Trophoblast cell (in vitro differentiated cells and primary cell): Measurements from ENCODE around the gene YIF1A.

Source experiments
- DNase-seq, 2 donors: peaks; one replicate each; pipeline ENCODE4 v3.0.0-alpha.2; 2016
- H2AFZ ChIP-seq: 2 replicates; pipeline ENCODE4 v1.6.1; 2013; ENCODE audit warnings: low read length, moderate library complexity, mild to moderate bottlenecking; ENCODE audit not compliant: insufficient read depth, poor library complexity
- H2AK5ac ChIP-seq: 2 replicates; pipeline ENCODE4 v1.6.1; 2013; ENCODE audit warnings: mild to moderate bottlenecking, low read length
- H2BK120ac ChIP-seq: 2 replicates; pipeline ENCODE4 v1.6.1; 2013; ENCODE audit warnings: low read length, mild to moderate bottlenecking, moderate library complexity; ENCODE audit not compliant: insufficient read depth, poor library complexity
- H2BK12ac ChIP-seq: 2 replicates; pipeline ENCODE4 v1.6.1; 2013; ENCODE audit warnings: mild to moderate bottlenecking, low read length, moderate library complexity
- H2BK5ac ChIP-seq: 2 replicates; pipeline ENCODE4 v1.6.1; 2013; ENCODE audit warnings: low read length, low read depth, moderate library complexity, mild to moderate bottlenecking; ENCODE audit not compliant: poor library complexity
- H3K14ac ChIP-seq: 2 replicates; pipeline ENCODE4 v1.6.1; 2013; ENCODE audit warnings: mild to moderate bottlenecking, low read length
- H3K18ac ChIP-seq: 2 replicates; pipeline ENCODE4 v1.6.1; 2013; ENCODE audit warnings: mild to moderate bottlenecking, low read length
- H3K23ac ChIP-seq: 2 replicates; pipeline ENCODE4 v1.6.1; 2013; ENCODE audit warnings: low read length
- H3K27ac ChIP-seq: 2 replicates; pipeline ENCODE4 v1.5.1; 2013; ENCODE audit warnings: low read depth, mild to moderate bottlenecking, inconsistent platforms, low read length, moderate library complexity
- H3K27me3 ChIP-seq: 2 replicates; pipeline ENCODE4 v1.6.1; 2013; ENCODE audit warnings: inconsistent platforms, mild to moderate bottlenecking, low read length, moderate library complexity; ENCODE audit not compliant: insufficient read depth
- H3K36me3 ChIP-seq, 2 experiments: 1 replicate in 1 of 2; 2 replicates in 1 of 2; pipeline ENCODE4 v1.6.1; 2013; ENCODE audit warnings: low read length in 2 of 2, mild to moderate bottlenecking in 2 of 2, moderate library complexity in 1 of 2; ENCODE audit not compliant: insufficient read depth in 2 of 2, control insufficient read depth in 1 of 2
- H3K4ac ChIP-seq: 2 replicates; pipeline ENCODE4 v1.6.1; 2013; ENCODE audit warnings: low read depth, mild to moderate bottlenecking, low read length, moderate library complexity
- H3K4me1 ChIP-seq, 2 experiments: 1 replicate in 1 of 2; 2 replicates in 1 of 2; pipeline ENCODE4 v1.6.1; 2013; ENCODE audit warnings: low read length in 2 of 2, mild to moderate bottlenecking in 2 of 2, moderate library complexity in 1 of 2; ENCODE audit not compliant: insufficient read depth in 2 of 2, control insufficient read depth in 1 of 2
- H3K4me2 ChIP-seq: 2 replicates; pipeline ENCODE4 v1.6.1; 2013; ENCODE audit warnings: inconsistent platforms, mild to moderate bottlenecking, low read length, moderate library complexity
- H3K4me3 ChIP-seq: 2 replicates; pipeline ENCODE4 v1.5.1; 2013; ENCODE audit warnings: mild to moderate bottlenecking, low read depth, low read length, inconsistent platforms
- H3K79me1 ChIP-seq: one replicate; pipeline ENCODE4 v1.6.1; 2013; ENCODE audit warnings: low read length
- H3K79me2 ChIP-seq: 2 replicates; pipeline ENCODE4 v1.6.1; 2013; ENCODE audit warnings: low read length, mild to moderate bottlenecking; ENCODE audit not compliant: control insufficient read depth, insufficient read depth, poor library complexity
- H3K9ac ChIP-seq: 2 replicates; pipeline ENCODE4 v1.6.1; 2013; ENCODE audit warnings: mild to moderate bottlenecking, low read length
- H3K9me3 ChIP-seq: 2 replicates; pipeline ENCODE4 v1.6.1; 2013; ENCODE audit warnings: low read depth, mild to moderate bottlenecking, control low read depth, inconsistent platforms, low read length; ENCODE audit not compliant: insufficient read depth
- H4K12ac ChIP-seq: 2 replicates; pipeline ENCODE4 v1.6.1; 2013; ENCODE audit warnings: low read depth, mild to moderate bottlenecking, low read length, moderate library complexity
- H4K8ac ChIP-seq: 2 replicates; pipeline ENCODE4 v1.6.1; 2013; ENCODE audit warnings: low read depth, mild to moderate bottlenecking, low read length, moderate library complexity
- H4K91ac ChIP-seq: one replicate; pipeline ENCODE4 v1.6.1; 2013; ENCODE audit warnings: low read depth, mild to moderate bottlenecking, low read length, moderate library complexity
- WGBS: extraction: QIAGEN DNeasy Blood & Tissue Kit; methylation state at CpG from one replicate; pipeline ENCODE4 v1.1.7; 2013; ENCODE audit warnings: missing lambda C conversion rate; ENCODE audit not compliant: insufficient read length, insufficient coverage; ENCODE audit errors: extremely low coverage; 5-methylcytosine and 5-hydroxymethylcytosine counted together

YIF1A gene

GRCh38 chr11:66285250-66285947 is 3.5 kb downstream of the YIF1A start:
- H3K4ac ChIP-seq = no peak overlapping the region
- H2AK5ac ChIP-seq = no peak overlapping the region
- no peak overlapping the region for H3K4me2 ChIP-seq
- H2BK120ac ChIP-seq = no peak overlapping the region
- no peak overlapping the region for H3K18ac ChIP-seq
- no peaks in the 10 kb centered on the region for H3K9me3 ChIP-seq
- H4K12ac ChIP-seq = no peak overlapping the region
- H2BK5ac ChIP-seq = no peak overlapping the region
- no peak overlapping the region for H3K14ac ChIP-seq
- DNase-seq = no peak
- H3K27ac ChIP-seq = no peak overlapping the region
- peaks cover 8% of the 10 kb centered on the region for H3K79me1 ChIP-seq
- no peaks in the 10 kb centered on the region for H3K27me3 ChIP-seq
- H4K91ac ChIP-seq = no peak overlapping the region
- no CpG with 5 or more reads among the region's 13 CpGs for WGBS
- H3K9ac ChIP-seq = no peak overlapping the region
- H2AFZ ChIP-seq = no peak overlapping the region
- no peak overlapping the region for H4K8ac ChIP-seq
- peaks cover 27 to 34% of the 10 kb centered on the region in 2 experiments for H3K36me3 ChIP-seq
- H2BK12ac ChIP-seq = no peak overlapping the region
- peaks cover 10% of the 10 kb centered on the region for H3K79me2 ChIP-seq
- no peak overlapping the region for H3K23ac ChIP-seq
- peaks cover 12 to 15% of the 10 kb centered on the region in 2 experiments for H3K4me1 ChIP-seq
- H3K4me3 ChIP-seq = no peak overlapping the region

- Histone ChIP-seq H2AFZ (no peak overlapping the region), H4K8ac (no peak overlapping the region), H3K4me3 (no peak overlapping the region), H3K4ac (no peak overlapping the region), H3K4me2 (no peak overlapping the region), H2BK5ac (no peak overlapping the region), H2BK12ac (no peak overlapping the region), H3K9me3 (no peaks in the 10 kb centered on the region), H3K14ac (no peak overlapping the region), H2BK120ac (no peak overlapping the region), H3K79me2 (peaks cover 10% of the 10 kb centered on the region), H2AK5ac (no peak overlapping the region), H3K9ac (no peak overlapping the region), H3K4me1 (peaks cover 7 to 8% of the 10 kb centered on the region in 2 experiments), H3K79me1 (peaks cover 8% of the 10 kb centered on the region), H3K27me3 (no peaks in the 10 kb centered on the region), H4K12ac (no peak overlapping the region), H3K23ac (no peak overlapping the region), H3K27ac (no peak overlapping the region), H4K91ac (no peak overlapping the region), H3K18ac (no peak overlapping the region), H3K36me3 (peaks cover 27 to 34% of the 10 kb centered on the region in 2 experiments)
- DNase-seq = no peak
- no CpG with 5 or more reads among the region's 16 CpGs for WGBS
These were observed 4.3 kb downstream of the YIF1A start for GRCh38 chr11:66284526-66285078.

DNA sequence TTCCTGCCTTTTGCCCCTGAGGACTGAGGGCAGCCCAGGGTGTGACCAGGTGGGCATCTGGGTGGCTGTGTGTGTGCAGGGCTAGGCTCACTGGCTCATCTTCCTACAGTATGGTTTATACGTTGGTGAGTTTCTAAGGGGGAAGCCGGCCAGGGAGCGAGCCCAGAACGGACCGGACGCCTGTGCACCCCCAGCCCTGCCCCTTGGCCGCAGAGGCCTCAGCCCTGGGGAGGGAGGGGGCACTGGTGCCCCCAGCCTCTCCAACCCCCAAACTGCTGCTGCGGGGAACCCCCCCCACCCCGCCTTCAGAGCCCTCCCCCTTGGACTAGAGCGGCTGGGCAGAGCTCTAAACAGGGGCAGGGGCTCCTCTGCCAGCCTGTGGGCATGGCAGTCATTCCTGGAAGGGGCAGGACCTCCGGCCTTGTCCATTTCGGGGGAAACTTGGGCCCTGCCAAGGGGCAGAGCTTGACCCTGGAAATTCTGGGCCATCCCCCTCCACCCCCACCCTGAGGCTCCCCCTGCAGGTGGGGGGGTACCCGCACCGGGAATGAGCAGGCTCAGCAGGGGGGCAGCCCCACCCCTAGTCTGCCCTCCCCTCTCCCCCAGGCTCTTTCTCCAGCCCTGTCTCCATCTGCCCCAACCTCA is 5.4 kb downstream of the YIF1A start:
- Histone ChIP-seq H4K12ac (no peak overlapping the region), H3K27me3 (no peaks in the 10 kb centered on the region), H4K91ac (no peak overlapping the region), H3K27ac (no peak overlapping the region), H3K23ac (no peak overlapping the region), H2AK5ac (no peak overlapping the region), H3K79me1 (peaks cover 3% of the 10 kb centered on the region), H3K4me3 (no peak overlapping the region), H3K9ac (no peak overlapping the region), H2BK5ac (no peak overlapping the region), H3K9me3 (no peaks in the 10 kb centered on the region), H3K79me2 (peaks cover 6% of the 10 kb centered on the region), H3K18ac (no peak overlapping the region), H3K4me1 (peaks cover 8% of the 10 kb centered on the region in 2 experiments), H3K36me3 (peaks cover 27 to 34% of the 10 kb centered on the region in 2 experiments), H4K8ac (no peak overlapping the region), H2BK120ac (no peak overlapping the region), H3K14ac (no peak overlapping the region), H2BK12ac (no peak overlapping the region), H3K4ac (no peak overlapping the region), H2AFZ (no peak overlapping the region), H3K4me2 (no peak overlapping the region)
- no CpG with 5 or more reads among the region's 14 CpGs for WGBS
- no peak for DNase-seq

DNA sequence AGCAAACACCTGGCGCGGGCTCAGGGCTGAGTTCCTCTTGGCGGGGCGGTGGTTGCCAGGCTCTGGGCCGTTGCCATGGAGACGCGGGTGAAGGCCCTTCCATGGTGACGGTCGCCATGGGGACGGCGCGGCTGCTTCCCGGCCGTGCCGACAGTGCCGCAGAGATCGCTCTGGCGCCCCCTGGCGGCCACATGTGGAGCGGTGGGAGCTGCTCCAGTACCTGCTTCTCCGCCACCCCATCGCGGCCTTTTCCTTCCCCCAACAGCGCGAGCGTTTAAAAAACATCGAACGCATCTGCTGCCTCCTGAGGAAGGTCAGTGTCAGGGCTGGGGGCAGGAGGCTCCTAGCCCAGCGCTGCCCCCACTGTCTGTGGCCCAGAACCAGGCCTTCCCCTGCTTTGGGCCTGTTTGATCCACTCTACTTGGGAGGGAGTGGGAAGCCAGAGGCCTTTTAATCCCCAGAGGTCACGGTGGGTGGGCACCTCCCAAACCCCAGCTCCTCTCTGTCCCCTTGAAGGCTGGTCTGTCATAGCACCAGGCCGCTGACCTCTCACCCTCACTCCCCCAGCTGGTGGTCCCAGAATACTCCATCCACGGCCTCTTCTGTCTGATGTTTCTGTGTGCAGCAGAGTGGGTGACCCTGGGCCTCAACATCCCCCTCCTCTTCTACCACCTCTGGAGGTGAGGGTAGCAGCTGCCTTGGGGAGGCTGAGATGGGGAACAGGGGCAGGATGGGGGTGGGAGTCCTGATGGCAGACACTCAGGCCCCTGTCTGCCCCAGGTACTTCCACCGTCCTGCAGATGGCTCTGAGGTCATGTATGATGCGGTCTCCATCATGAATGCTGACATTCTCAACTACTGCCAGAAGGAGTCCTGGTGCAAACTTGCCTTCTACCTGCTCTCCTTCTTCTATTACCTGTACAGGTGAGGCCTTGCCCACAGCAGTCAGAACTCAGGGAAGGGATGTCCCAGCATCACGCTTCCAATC is 6.2 kb downstream of the YIF1A start:
- Histone ChIP-seq H3K9ac (no peak overlapping the region), H3K4me2 (no peak overlapping the region), H4K91ac (no peak overlapping the region), H3K36me3 (peaks cover 27 to 31% of the 10 kb centered on the region in 2 experiments), H3K4me3 (no peak overlapping the region), H3K27ac (no peak overlapping the region), H2AFZ (no peak overlapping the region), H2BK120ac (no peak overlapping the region), H2AK5ac (no peak overlapping the region), H3K18ac (no peak overlapping the region), H2BK12ac (no peak overlapping the region), H3K27me3 (no peaks in the 10 kb centered on the region), H3K4me1 (peaks cover 5% of the 10 kb centered on the region in 2 experiments), H2BK5ac (no peak overlapping the region), H3K79me2 (no peaks in the 10 kb centered on the region), H3K4ac (no peak overlapping the region), H3K14ac (no peak overlapping the region), H4K8ac (no peak overlapping the region), H3K23ac (no peak overlapping the region), H4K12ac (peak overlapping the region; percentile 41), H3K9me3 (no peaks in the 10 kb centered on the region), H3K79me1 (no peaks in the 10 kb centered on the region)
- DNase-seq = peak; percentile 97 to 99
- WGBS = no CpG with 5 or more reads among the region's 35 CpGs
